B cell (primary cell): Measurements from ENCODE around the gene SLC39A11. TPM values are rescaled to one million over a fixed set of nuclear protein-coding genes. Genes with fewer than 3 reads are reported as not detected.

Experiments
- ATAC-seq: fragments of 200-7000 bp; cut with Tn5 transposase; one replicate; pipeline ENCODE4 v1.10.0; 2021; ENCODE audit warnings: low read depth, mild to moderate bottlenecking, moderate number of reproducible peaks, moderate library complexity
- CTCF ChIA-PET: fragments of 350-600 bp; sonication (Branson Sonifier 250); formaldehyde crosslinking; loops from one replicate; lab custom pipeline; 2021; ENCODE audit warnings: antibody characterized with exemption, inconsistent platforms; lab: Charles Lee
- POLR2A ChIA-PET: fragments of 350-600 bp; sonication (Branson Sonifier 250); formaldehyde crosslinking; loops from one replicate; lab custom pipeline; 2021; ENCODE audit warnings: antibody characterized with exemption; lab: Charles Lee
- DNase-seq: peaks from one replicate; pipeline ENCODE4 v3.0.0; 2013
- H2AFZ ChIP-seq: 2 replicates; pipeline ENCODE4 v1.6.1; 2012; ENCODE audit warnings: mild to moderate bottlenecking, low read depth, low read length; ENCODE audit not compliant: insufficient read depth, poor library complexity, severe bottlenecking
- H3K27ac ChIP-seq, 2 donors: 1 replicate in 1 of 2; 2 replicates in 1 of 2; pipeline ENCODE4 v1.5.1; 2012 to 2013; ENCODE audit warnings: low read length in 2 of 2, mild to moderate bottlenecking in 2 of 2, moderate library complexity in 1 of 2
- H3K27me3 ChIP-seq, 4 experiments: fragments of 200-600 bp in 1 of 4; sonication (generic) in 1 of 4; replicated peaks in 1 of 4; 1 replicate in 2 of 4; 2 replicates in 2 of 4; pipeline versions ENCODE4 v1.6.1 to v1.7.0; 2013 to 2016; ENCODE audit warnings: low read length in 3 of 4, mild to moderate bottlenecking in 2 of 4, mixed read lengths in 1 of 4, moderate library complexity in 1 of 4; ENCODE audit not compliant: insufficient read depth in 4 of 4, control insufficient read depth in 3 of 4; ENCODE audit errors: control extremely low read depth in 1 of 4
- H3K36me3 ChIP-seq, 2 experiments: replicated peaks in 1 of 2; 1 replicate in 1 of 2; 2 replicates in 1 of 2; pipeline versions ENCODE4 v1.6.1 to v1.7.1; 2013; ENCODE audit warnings: low read length in 1 of 2; ENCODE audit not compliant: insufficient read depth in 2 of 2, control insufficient read depth in 1 of 2; ENCODE audit errors: control extremely low read depth in 1 of 2, extremely low read depth in 1 of 2
- H3K4me1 ChIP-seq, 2 donors: fragments of 200-600 bp in 1 of 2; sonication (generic) in 1 of 2; 1 replicate in 1 of 2; 2 replicates in 1 of 2; pipeline versions ENCODE4 v1.5.1 to v1.6.1; 2013 to 2017; ENCODE audit warnings: low read length in 2 of 2; ENCODE audit not compliant: control insufficient read depth in 2 of 2, insufficient read depth in 2 of 2
- H3K4me2 ChIP-seq: replicated peaks from 2 replicates; pipeline ENCODE3; 2012; ENCODE audit warnings: mild to moderate bottlenecking, low read depth, low read length; ENCODE audit not compliant: poor library complexity, severe bottlenecking
- H3K4me3 ChIP-seq, 5 experiments: fragments of 200-600 bp in 1 of 5; sonication (generic) in 1 of 5; 1 replicate in 3 of 5; 2 replicates in 2 of 5; pipeline versions ENCODE4 v1.5.1 to v1.7.0; 2011 to 2016; ENCODE audit warnings: low read length in 4 of 5, mild to moderate bottlenecking in 4 of 5, low read depth in 2 of 5, control low read depth in 1 of 5, moderate library complexity in 1 of 5; ENCODE audit not compliant: insufficient read depth in 1 of 5; ENCODE audit errors: control extremely low read depth in 1 of 5, extremely low read depth in 1 of 5
- H3K79me2 ChIP-seq: fragments of 200-600 bp; sonication (generic); one replicate; pipeline ENCODE4 v1.6.0; 2016; ENCODE audit warnings: low read length; ENCODE audit not compliant: control insufficient read depth, insufficient read depth
- H3K9ac ChIP-seq: fragments of 200-600 bp; sonication (generic); 2 replicates; pipeline ENCODE4 v1.6.1; 2017; ENCODE audit warnings: mild to moderate bottlenecking, low read length, moderate library complexity
- H3K9me3 ChIP-seq, 3 donors: one replicate each; pipeline versions ENCODE4 v1.6.1 to v1.7.1; 2013; ENCODE audit warnings: low read length in 2 of 3; ENCODE audit not compliant: control insufficient read depth in 2 of 3, insufficient read depth in 1 of 3; ENCODE audit errors: control extremely low read depth in 1 of 3
- H4K20me1 ChIP-seq: 2 replicates; pipeline ENCODE4 v1.6.0; 2012; ENCODE audit warnings: mild to moderate bottlenecking, low read length; ENCODE audit not compliant: insufficient read depth, control insufficient read depth, poor library complexity, severe bottlenecking
- H3K27ac Mint-ChIP-seq: one replicate; pipeline ENCODE4 v1.8.0; 2021; ENCODE audit warnings: mixed read lengths
- H3K27me3 Mint-ChIP-seq: one replicate; pipeline ENCODE4 v1.8.0; 2021; ENCODE audit warnings: mixed read lengths
- H3K4me1 Mint-ChIP-seq: one replicate; pipeline ENCODE4 v1.8.0; 2021; ENCODE audit warnings: mixed read lengths
- H3K4me3 Mint-ChIP-seq: one replicate; pipeline ENCODE4 v1.8.0; 2021; ENCODE audit warnings: mixed read lengths
- H3K9me3 Mint-ChIP-seq: one replicate; pipeline ENCODE4 v1.8.0; 2022; ENCODE audit warnings: mixed read lengths; ENCODE audit not compliant: insufficient read depth
- EZH2 ChIP-seq: IDR thresholded peaks from 2 replicates; pipeline ENCODE4 v1.6.1; 2012; ENCODE audit warnings: borderline replicate concordance, low read depth, mild to moderate bottlenecking, moderate library complexity, low read length; ENCODE audit not compliant: insufficient read depth, poor library complexity, severe bottlenecking
- WGBS: methylation state at CpG from one replicate; pipeline ENCODE4 v1.1.5; 2013; ENCODE audit warnings: missing lambda C conversion rate; ENCODE audit not compliant: insufficient coverage; 5-methylcytosine and 5-hydroxymethylcytosine counted together
- intact Hi-C: fragments of 100-400 bp; cut with micrococcal nuclease; formaldehyde crosslinking; loops from one replicate; pipeline ENCODE4 v1.10.0; 2022
- polyA plus RNA-seq: library from polyadenylated mRNA; depleted of rRNA; stranded (reverse); fragments of >200 nt; gene quantifications from 2 replicates; pipeline ENCODE4 v1.2.3, GENCODE V29; 2012
- total RNA-seq, 2 donors: library from RNA; stranded (reverse); fragments of 120-200 nt in 1 of 2; gene quantifications; 1 replicate in 1 of 2; 2 replicates in 1 of 2; pipeline versions ENCODE4 v1.2.3 to v1.2.4, GENCODE V29; 2013 to 2022
- TF ChIP-seq, protein P1 (sequence below): fragments of 200-600 bp; IDR thresholded peaks from one replicate; pipeline ENCODE4 v1.8.0; 2022; ENCODE audit warnings: antibody characterized with exemption, mild to moderate bottlenecking

The SLC39A11 gene
- total and polyA plus RNA-seq, 2 donors (not counting 1 experiment from before 2014, with no cell fraction given) = 6.9 to 39.6 TPM

DNA sequence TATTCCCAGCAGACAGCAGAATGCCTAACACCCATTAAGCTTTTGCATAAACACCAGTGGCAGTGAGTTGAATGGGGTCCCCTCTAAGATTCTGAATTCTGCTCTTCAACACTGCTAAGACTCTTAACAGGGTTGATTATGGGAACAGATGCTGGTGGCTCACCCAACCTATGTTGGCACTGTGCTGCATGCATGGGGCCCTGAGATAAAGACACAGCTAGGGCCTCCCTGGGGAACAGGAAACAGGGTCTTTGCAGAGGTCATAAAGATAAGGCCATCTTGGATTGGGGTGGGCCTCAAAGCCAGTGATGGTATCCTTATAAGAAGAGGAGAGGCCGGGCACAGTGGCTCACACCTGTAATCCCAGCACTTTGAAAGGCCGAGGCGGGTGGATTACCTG, 190.8 kb downstream of the SLC39A11 start:
- no peaks in the 10 kb centered on the region for H3K9me3 Mint-ChIP-seq
- Histone ChIP-seq H3K36me3 (peaks cover 0 to 9% of the 10 kb centered on the region in 2 experiments), H3K27ac (no peak overlapping the region), H3K27me3 (no peaks in the 10 kb centered on the region), H3K4me1 (no peaks in the 10 kb centered on the region), H3K9me3 (peaks cover 0 to 4% (median 0%) of the 10 kb centered on the region in 3 donors), H3K79me2 (no peaks in the 10 kb centered on the region), H2AFZ (no peak overlapping the region), H3K4me2 (no peak overlapping the region), H3K4me3 (no peak overlapping the region), H3K9ac (no peak overlapping the region), H4K20me1 (no peaks in the 10 kb centered on the region)
- TF ChIP-seq, protein P1, sequence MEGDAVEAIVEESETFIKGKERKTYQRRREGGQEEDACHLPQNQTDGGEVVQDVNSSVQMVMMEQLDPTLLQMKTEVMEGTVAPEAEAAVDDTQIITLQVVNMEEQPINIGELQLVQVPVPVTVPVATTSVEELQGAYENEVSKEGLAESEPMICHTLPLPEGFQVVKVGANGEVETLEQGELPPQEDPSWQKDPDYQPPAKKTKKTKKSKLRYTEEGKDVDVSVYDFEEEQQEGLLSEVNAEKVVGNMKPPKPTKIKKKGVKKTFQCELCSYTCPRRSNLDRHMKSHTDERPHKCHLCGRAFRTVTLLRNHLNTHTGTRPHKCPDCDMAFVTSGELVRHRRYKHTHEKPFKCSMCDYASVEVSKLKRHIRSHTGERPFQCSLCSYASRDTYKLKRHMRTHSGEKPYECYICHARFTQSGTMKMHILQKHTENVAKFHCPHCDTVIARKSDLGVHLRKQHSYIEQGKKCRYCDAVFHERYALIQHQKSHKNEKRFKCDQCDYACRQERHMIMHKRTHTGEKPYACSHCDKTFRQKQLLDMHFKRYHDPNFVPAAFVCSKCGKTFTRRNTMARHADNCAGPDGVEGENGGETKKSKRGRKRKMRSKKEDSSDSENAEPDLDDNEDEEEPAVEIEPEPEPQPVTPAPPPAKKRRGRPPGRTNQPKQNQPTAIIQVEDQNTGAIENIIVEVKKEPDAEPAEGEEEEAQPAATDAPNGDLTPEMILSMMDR = no peak
- no peak for TF ChIP-seq EZH2
- no peaks in the 10 kb centered on the region for H3K27me3 Mint-ChIP-seq
- H3K4me3 Mint-ChIP-seq = no peak overlapping the region
- DNase-seq (no peak), ATAC-seq (no peak)
- intact Hi-C loops = no loop called here
- WGBS = 100% methylated on average over 2 of the region's 3 CpGs
- H3K27ac Mint-ChIP-seq = no peak overlapping the region
- H3K4me1 Mint-ChIP-seq = no peaks in the 10 kb centered on the region
- POLR2A ChIA-PET = no interaction called here
- CTCF ChIA-PET = no interaction called here

DNA sequence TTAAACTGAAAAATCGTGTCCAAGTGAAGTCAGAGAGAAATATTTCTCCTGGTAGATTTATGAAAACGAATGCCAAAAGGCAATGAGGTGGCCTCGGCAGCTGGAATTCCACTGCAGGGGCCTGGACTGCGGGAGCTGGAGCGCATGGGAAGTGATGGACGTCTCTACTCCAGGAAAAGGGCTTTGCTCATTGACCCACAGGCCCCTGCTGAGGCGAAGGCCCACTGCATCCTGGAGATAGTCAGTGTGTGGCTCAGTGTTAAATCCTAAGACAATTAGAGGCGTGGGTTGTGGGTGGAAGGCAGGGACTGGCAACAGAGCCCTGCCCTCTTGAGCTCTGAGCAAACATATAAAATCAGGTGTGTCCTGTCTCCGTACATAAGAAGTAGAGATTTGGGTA, 191.4 kb downstream of the SLC39A11 start:
- DNase-seq (no peak), ATAC-seq (no peak)
- ChIA-PET CTCF (no interaction called here), POLR2A (no interaction called here)
- TF ChIP-seq, protein P1 = no peak
- no peak for TF ChIP-seq EZH2
- no peaks in the 10 kb centered on the region for H3K79me2 ChIP-seq
- H3K4me1 ChIP-seq = no peaks in the 10 kb centered on the region
- H3K4me2 ChIP-seq = no peak overlapping the region
- H3K36me3 ChIP-seq = peaks cover 0 to 9% of the 10 kb centered on the region in 2 experiments
- Mint-ChIP-seq H3K4me1 (no peaks in the 10 kb centered on the region), H3K27me3 (no peaks in the 10 kb centered on the region), H3K4me3 (no peak overlapping the region), H3K27ac (no peak overlapping the region), H3K9me3 (no peaks in the 10 kb centered on the region)
- H2AFZ ChIP-seq = no peak overlapping the region
- no peak overlapping the region for H3K4me3 ChIP-seq
- intact Hi-C loops = no loop called here
- H3K9me3 ChIP-seq = peaks cover 0 to 1% (median 0%) of the 10 kb centered on the region in 3 donors
- no peak overlapping the region for H3K9ac ChIP-seq
- no peaks in the 10 kb centered on the region for H4K20me1 ChIP-seq
- 94% methylated on average over 8 of the region's 9 CpGs for WGBS
- H3K27ac ChIP-seq = no peak overlapping the region
- H3K27me3 ChIP-seq = no peaks in the 10 kb centered on the region
